ENCODE measurements around the gene HYAL2. TPM values are rescaled to one million over a fixed set of nuclear protein-coding genes. Genes with fewer than 3 reads are reported as not detected.
"Not testable (repeated sequence)": the region's sequence is repeated elsewhere in the genome, so short reads cannot be mapped to it uniquely, and the experiment has no call there.

HYAL2 gene
- polyA plus RNA-seq, 1 donor from 2014 or later: 116 TPM

DNA sequence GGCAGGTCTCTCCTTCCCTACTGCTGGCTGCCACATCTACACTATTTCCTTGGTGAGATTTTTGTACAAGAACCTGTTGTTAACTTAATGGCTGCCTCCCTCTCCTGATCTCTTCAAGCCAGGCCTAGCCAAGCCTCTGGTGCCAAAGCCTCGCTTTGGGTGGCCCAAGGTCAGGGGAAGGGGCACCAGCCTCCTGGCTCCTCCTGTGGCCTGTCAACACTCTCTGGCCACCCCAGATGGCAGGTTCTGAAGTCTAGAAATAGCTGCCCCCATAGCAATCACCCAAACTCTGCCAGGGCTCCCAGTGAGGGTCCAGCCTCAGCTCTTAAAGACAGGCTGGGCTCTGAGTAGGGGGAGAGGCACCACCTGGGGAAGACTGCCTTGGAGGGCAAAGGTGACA, 35.3 kb downstream of the HYAL2 start:
- no peaks in the 10 kb centered on the region for H3K36me3 ChIP-seq (ENCODE audit: insufficient read depth, low read length)
- no peak overlapping the region for H3K4me2 ChIP-seq (ENCODE audit: low read length)
- H3K9me2 ChIP-seq (ENCODE audit: insufficient read depth, low read length): no peaks in the 10 kb centered on the region
- no peak overlapping the region for H3K9ac ChIP-seq (ENCODE audit: low read length)
- no peaks in the 10 kb centered on the region for H3K9me3 ChIP-seq (ENCODE audit: low read length)
- no peak overlapping the region for H3K4me3 ChIP-seq (ENCODE audit: low read length)
- TF ChIP-seq SMC3 (conservative IDR thresholded peaks at IDR 0.05; ENCODE audit: poor library complexity) (no peak), EZH2 (IDR thresholded peaks at IDR 0.05; ENCODE audit: borderline replicate concordance, insufficient read depth, low read length, poor library complexity, severe bottlenecking) (no peak), MXI1 (conservative IDR thresholded peaks at IDR 0.05; ENCODE audit: poor library complexity, severe bottlenecking) (no peak), EP300 (conservative IDR thresholded peaks at IDR 0.05; ENCODE audit: poor library complexity, severe bottlenecking) (no peak), POLR2AphosphoS5 (IDR thresholded peaks at IDR 0.05) (no peak)
- H3F3A ChIP-seq (ENCODE audit: insufficient read depth, low read length, poor library complexity, severe bottlenecking): no peaks in the 10 kb centered on the region
- no peak overlapping the region for H2AFZ ChIP-seq (ENCODE audit: low read depth, low read length)
- peaks cover 6% of the 10 kb centered on the region for H3K79me2 ChIP-seq (replicated peaks; ENCODE audit: insufficient read depth, low read length)
- no peaks in the 10 kb centered on the region for H4K20me1 ChIP-seq (ENCODE audit: insufficient read depth)
- no peak overlapping the region for H3K27ac ChIP-seq (ENCODE audit: low read length)
- no peaks in the 10 kb centered on the region for H3K27me3 ChIP-seq (ENCODE audit: insufficient read depth, low read depth, low read length)

GRCh38 chr3:50286322-50287227, 36.0 kb downstream of the HYAL2 start:
- no peak overlapping the region for H3K4me2 ChIP-seq (ENCODE audit: low read length)

DNA sequence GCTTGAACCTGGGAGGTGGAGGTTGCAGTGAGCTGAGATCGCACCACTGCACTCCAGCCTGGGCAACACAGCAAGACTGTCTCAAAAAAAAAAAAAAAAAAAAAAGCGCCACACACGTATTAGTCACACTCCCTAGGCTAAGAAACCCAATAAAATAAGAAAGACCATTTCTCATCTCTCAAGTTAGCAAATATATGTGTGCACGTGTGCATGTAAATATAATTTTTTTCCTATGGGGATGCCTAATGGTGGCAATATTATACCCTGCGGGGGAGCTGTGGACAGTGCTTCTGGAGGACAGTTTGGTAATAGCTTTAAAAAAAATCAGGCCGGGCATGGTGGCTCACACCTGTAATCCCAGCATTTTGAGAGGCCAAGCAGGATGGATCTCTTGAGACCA, 38.4 kb downstream of the HYAL2 start:
- not testable (repeated sequence) for H3K79me2 ChIP-seq (replicated peaks; ENCODE audit: insufficient read depth, low read length); H3K9ac ChIP-seq (ENCODE audit: low read length); H3K9me2 ChIP-seq (ENCODE audit: insufficient read depth, low read length); H3K27ac ChIP-seq (ENCODE audit: low read length); H2AFZ ChIP-seq (ENCODE audit: low read depth, low read length); H4K20me1 ChIP-seq (ENCODE audit: insufficient read depth); H3K27me3 ChIP-seq (ENCODE audit: insufficient read depth, low read depth, low read length); H3F3A ChIP-seq (ENCODE audit: insufficient read depth, low read length, poor library complexity, severe bottlenecking); H3K4me2 ChIP-seq (ENCODE audit: low read length); H3K4me3 ChIP-seq (ENCODE audit: low read length); H3K36me3 ChIP-seq (ENCODE audit: insufficient read depth, low read length); H3K9me3 ChIP-seq (ENCODE audit: low read length)

More at GRCh38 chr3:50286322-50287227, 36.0 kb downstream of the HYAL2 start:
- TF ChIP-seq RAD21 (conservative IDR thresholded peaks at IDR 0.05) (no peak), CTCF (IDR thresholded peaks at IDR 0.05; ENCODE audit: poor library complexity, severe bottlenecking) (no peak), EP300 (conservative IDR thresholded peaks at IDR 0.05; ENCODE audit: poor library complexity, severe bottlenecking) (no peak), MXI1 (conservative IDR thresholded peaks at IDR 0.05; ENCODE audit: poor library complexity, severe bottlenecking) (no peak), EZH2 (IDR thresholded peaks at IDR 0.05; ENCODE audit: borderline replicate concordance, insufficient read depth, low read length, poor library complexity, severe bottlenecking) (no peak), SMC3 (conservative IDR thresholded peaks at IDR 0.05; ENCODE audit: poor library complexity) (no peak), TAF1 (IDR thresholded peaks at IDR 0.05; ENCODE audit: low read depth) (no peak), POLR2AphosphoS5 (IDR thresholded peaks at IDR 0.05) (no peak)
- TF ChIP-seq, protein P1, sequence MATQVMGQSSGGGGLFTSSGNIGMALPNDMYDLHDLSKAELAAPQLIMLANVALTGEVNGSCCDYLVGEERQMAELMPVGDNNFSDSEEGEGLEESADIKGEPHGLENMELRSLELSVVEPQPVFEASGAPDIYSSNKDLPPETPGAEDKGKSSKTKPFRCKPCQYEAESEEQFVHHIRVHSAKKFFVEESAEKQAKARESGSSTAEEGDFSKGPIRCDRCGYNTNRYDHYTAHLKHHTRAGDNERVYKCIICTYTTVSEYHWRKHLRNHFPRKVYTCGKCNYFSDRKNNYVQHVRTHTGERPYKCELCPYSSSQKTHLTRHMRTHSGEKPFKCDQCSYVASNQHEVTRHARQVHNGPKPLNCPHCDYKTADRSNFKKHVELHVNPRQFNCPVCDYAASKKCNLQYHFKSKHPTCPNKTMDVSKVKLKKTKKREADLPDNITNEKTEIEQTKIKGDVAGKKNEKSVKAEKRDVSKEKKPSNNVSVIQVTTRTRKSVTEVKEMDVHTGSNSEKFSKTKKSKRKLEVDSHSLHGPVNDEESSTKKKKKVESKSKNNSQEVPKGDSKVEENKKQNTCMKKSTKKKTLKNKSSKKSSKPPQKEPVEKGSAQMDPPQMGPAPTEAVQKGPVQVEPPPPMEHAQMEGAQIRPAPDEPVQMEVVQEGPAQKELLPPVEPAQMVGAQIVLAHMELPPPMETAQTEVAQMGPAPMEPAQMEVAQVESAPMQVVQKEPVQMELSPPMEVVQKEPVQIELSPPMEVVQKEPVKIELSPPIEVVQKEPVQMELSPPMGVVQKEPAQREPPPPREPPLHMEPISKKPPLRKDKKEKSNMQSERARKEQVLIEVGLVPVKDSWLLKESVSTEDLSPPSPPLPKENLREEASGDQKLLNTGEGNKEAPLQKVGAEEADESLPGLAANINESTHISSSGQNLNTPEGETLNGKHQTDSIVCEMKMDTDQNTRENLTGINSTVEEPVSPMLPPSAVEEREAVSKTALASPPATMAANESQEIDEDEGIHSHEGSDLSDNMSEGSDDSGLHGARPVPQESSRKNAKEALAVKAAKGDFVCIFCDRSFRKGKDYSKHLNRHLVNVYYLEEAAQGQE (IDR thresholded peaks at IDR 0.05; ENCODE audit: borderline replicate concordance): no peak
- H4K20me1 ChIP-seq (ENCODE audit: insufficient read depth): no peaks in the 10 kb centered on the region
- H2AFZ ChIP-seq (ENCODE audit: low read depth, low read length): no peak overlapping the region
- H3K9me3 ChIP-seq (ENCODE audit: low read length): no peaks in the 10 kb centered on the region
- H3K27me3 ChIP-seq (ENCODE audit: insufficient read depth, low read depth, low read length): no peaks in the 10 kb centered on the region
- no peaks in the 10 kb centered on the region for H3F3A ChIP-seq (ENCODE audit: insufficient read depth, low read length, poor library complexity, severe bottlenecking)
- H3K27ac ChIP-seq (ENCODE audit: low read length): no peak overlapping the region
- no peaks in the 10 kb centered on the region for H3K36me3 ChIP-seq (ENCODE audit: insufficient read depth, low read length)
- H3K79me2 ChIP-seq (replicated peaks; ENCODE audit: insufficient read depth, low read length): peaks cover 4% of the 10 kb centered on the region
- no peaks in the 10 kb centered on the region for H3K9me2 ChIP-seq (ENCODE audit: insufficient read depth, low read length)
- H3K4me3 ChIP-seq (ENCODE audit: low read length): no peak overlapping the region
- no peak overlapping the region for H3K9ac ChIP-seq (ENCODE audit: low read length)

All from neural cell (in vitro differentiated cells).